Stimulated activated CD4-positive, alpha-beta T cell treated with anti-CD3 and anti-CD28 coated beads, TNF-alpha, amount 100 ng/mL, for 24 hours (primary cell): ENCODE measurements around the gene ATP10A.

ENCODE experiments used
- DNase-seq, 3 experiments: peaks; one replicate each; pipeline ENCODE4 v3.0.0-alpha.2; 2020; ENCODE audit warnings: low read depth in 3 of 3

The ATP10A gene

GRCh38 chr15:25863111-25863967, at the start of gene ATP10A:
Gene ATP10A (minus strand): TSS chr15:25863327. CDS start chr15:25863096, 231 bp downstream.
- DNase-seq, result peak in 1 of 3 experiments; percentile 65

DNA sequence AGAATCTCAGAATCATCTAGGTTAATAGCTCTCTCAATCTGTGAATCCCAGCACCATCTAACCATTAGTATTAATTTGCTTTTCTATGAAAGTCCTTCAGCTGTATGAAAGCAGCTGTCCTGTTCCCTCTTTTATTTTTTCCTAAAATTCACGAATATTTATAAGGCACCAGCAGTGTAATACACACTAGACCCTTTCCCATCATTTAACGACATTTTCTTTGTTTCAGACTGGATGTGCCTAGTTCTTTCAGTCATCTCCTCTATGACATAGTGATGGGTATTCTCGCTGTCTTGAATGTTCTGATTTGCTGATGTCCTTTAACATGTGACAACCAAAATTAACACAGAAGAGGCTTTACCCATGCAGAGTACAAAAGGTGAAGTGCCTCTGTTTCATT, 48.9 kb upstream of the ATP10A start:
- DNase-seq, result no peak

GRCh38 chr15:25910832-25911231, 47.7 kb upstream of the ATP10A start:
- DNase-seq, result no peak

DNA sequence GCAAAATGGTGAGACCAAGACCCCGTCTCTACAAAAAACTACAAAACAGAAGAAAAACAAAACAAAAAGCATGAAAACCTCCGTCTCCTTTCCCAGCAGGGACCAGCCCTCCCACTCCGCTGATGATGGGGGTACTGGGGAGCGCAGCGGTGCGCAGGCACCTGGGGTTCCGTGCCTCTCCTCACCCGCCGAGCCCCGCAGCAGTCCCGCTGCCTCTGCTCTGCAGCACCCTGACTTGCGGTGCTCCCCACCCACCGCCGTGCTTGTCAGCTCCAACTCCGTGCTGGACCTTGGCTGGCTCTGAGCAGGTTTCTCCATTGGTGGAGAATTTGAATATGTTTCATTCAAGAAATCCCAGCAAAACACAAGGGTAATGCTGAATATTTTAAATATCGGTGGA, 46.7 kb upstream of the ATP10A start:
- no peak for DNase-seq

DNA sequence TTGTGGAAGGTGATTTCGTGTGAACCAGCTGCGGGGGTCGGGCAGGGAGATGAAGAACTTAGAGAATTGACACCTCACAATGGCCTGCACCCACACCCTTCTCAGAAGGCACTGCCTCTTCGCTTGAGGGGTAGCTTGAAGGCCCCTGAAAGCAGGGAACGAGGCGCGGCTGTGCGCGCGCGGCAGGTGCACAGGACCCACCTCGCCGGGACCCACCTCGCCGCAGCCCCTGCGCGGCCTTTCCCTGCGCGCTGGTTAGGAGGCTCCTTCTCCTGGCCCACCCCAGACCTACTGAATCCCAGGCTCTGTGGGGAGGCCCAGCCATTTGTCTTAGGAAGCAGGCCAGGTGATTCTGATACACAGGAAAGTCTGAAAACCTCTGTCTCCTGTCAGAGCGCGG, 46.2 kb upstream of the ATP10A start:
- DNase-seq, result no peak

GRCh38 chr15:25905140-25905539, 42.0 kb upstream of the ATP10A start:
- peak in 1 of 3 experiments; percentile 38 for DNase-seq

- no peak for DNase-seq
Measured at GRCh38 chr15:25903024-25903581, 40.0 kb upstream of the ATP10A start.

DNA sequence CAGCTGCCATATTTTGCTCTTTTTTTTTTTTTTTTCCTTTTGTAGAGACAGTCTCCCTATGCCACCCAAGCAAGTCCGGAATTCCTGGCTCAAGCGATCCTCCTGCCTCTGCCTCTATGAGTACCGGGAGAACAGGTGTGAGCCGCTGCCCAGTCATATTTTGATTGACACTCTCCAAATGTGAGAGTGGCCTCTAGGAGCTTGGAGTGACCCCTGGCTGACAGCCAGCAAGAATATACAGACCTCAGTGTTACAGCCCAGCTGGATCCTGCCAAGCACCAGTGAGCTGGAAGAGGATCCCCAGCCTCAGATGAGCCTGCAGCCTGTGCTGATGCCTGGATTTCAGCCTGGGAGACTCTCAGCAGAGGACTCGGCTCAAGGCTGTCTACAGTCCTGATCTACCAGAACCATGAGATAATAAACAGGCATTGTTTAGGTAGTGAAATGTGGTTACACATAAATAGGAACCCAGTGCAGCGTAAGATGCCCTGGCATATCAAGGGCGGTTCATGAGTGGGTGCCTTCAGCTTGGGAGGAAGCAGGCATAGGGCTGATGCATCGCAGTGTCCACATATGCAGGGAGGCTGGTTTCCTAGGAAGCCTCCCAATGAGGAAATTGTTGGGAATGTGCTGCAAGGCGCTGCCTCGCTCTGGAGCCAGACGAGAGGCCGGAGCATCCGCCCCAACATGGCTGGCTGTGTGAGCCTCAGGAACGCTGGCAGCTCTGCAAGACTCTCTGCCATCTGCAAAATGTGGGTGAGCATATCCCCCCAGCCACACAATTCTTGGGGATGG, 38.9 kb upstream of the ATP10A start:
- no peak for DNase-seq

GRCh38 chr15:25900901-25901300, 37.8 kb upstream of the ATP10A start:
- no peak for DNase-seq

GRCh38 chr15:25900431-25900830, 37.3 kb upstream of the ATP10A start:
- DNase-seq, result no peak

DNA sequence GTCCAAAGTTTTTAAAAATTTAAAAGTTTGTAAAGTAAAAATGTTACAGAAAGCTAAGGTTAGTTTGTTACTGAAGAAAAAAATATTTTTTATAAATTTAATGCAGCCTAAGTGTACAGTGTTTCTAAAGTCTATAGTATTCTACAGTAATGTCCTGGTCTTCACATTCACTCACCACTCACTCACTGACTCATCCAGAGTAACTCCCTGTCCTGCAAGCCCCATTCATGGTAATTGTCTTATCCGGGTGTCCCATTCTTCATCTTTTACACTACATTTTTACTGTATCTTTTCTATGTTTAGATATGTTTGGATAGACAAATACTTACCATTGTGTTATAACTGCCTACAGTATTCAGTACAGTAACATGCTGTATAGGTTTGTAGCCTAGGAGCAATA, 36.7 kb upstream of the ATP10A start:
- DNase-seq, result no peak

GRCh38 chr15:25897658-25898057, 34.5 kb upstream of the ATP10A start:
- DNase-seq, result no peak

- no peak for DNase-seq
Measured at GRCh38 chr15:25894371-25894902, 31.3 kb upstream of the ATP10A start.

DNA sequence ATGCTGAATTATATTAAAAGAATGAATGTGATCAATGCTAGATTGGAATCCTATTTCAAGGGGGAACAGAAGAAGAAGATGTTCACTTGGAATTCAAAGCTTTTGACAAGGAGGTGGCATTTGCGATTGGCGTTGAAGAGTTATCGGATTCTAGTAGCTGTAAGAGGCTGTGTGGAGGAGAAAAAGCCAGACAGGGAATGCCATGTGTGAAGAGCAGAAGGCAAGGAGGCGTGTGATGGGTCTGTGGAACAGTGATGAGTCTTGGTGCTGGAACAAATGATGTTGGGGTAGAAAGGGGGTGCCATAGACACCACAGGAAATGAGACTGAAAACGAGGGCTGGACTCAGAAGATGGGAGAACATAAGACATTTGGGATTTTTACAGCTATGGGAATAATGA, 30.5 kb upstream of the ATP10A start:
- no peak for DNase-seq

- no peak for DNase-seq
Measured at GRCh38 chr15:25892126-25892525, 29.0 kb upstream of the ATP10A start.

DNA sequence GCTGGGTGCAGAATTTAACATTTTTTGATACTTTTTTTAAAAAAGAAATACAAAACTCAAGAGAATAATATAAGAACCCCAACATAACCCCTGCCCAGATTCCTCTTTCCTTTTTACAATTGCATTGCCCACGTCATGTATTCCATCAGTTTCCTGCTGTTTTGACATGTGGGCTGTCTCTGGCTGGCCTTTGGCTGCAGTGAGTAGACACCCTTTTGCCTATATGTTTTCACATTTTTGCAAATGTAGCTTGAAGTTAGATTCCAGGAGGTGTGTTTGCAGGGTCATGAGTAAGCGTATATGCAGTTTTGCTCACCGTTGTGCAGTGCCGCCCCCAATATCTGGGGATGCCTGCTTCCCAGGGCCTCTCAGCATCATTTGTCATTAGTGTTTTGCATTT, 28.0 kb upstream of the ATP10A start:
- no peak for DNase-seq

DNA sequence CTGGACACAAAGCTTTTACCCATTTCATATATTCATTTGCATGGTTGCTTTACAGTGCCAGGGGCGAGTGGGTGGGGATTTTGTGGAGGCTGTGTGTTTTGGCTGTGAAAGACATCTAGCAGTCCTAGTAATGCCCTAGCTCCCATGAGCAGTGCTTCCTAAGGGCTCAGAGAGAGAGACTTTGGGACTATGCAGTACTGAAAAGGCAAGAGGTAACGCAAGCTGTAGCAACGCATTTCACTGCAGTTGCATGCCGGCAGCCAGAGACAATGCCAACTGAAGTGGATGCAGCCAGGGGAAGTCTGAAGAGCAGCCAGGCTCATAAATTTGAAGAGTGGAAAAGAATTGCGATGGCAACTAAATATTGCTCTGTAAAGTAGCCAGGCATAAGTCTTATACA, 27.4 kb upstream of the ATP10A start:
- DNase-seq, result no peak

DNA sequence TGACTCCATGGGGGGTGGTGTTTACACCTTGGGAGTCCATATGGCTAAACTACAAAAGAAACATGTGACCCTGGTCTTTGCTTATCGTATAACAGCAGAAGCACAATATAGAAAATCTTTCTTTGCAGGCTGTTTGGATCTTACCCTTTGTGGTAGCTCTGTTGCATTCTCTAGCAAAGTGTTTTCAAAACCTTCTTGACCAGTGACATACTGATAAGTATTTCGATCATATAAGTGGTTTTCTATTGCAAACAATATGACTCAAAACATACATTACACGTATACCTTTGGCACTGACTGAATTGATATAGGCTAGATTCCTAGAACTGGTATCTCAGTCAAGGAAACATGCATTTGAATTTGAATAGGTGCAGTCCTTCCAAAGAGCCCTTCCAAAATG, 24.7 kb upstream of the ATP10A start:
- DNase-seq, result no peak

DNA sequence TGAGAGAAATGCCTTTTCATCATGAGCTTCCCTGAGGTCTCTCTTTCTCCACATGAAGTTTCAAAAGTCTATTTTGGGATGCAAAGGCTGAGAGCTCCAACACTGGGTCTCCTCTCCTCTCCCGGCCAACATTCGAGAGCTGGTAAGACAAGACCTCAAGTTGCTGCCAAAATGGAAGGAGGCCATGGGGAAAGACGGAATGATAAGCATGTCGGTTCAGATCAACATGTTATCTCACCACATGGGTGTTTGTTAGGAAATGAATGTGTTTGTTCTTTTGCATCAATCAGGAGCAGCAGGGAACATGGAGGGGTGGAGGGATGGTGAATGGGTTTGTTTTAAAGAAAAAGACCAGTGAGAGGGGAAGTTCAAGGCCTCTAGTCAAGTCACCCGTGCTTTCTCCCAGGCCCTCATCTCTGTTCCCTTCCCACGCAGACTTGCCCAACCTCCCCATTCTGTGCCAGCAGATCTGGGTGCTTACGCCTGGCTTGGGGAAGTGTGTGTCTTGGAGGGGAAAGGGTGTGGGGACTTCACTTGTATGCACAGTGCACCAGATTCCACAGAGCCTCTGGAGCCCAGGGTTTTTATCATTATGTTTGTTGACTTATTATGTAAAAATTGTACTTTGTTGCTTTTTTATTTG, 23.5 kb upstream of the ATP10A start:
- DNase-seq, result no peak

DNA sequence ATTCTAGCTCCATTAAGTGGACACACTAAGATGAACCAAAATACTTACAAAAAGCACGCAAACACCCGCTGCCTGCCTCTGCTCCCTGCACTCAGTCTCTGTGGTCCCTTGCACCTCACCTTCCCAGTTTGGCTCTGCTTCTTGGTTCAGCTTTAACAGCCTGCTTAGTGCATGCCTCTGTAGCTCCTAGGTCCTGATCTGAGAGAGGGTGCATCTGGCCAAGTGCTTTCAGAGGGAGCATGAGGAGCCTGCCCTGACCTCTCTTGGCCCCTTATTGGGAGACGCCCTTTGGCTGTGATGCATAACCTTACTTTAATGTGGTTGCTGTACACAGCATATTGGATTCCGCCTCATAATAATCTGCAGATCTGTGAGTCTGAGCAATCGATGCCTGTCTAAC, 21.2 kb upstream of the ATP10A start:
- no peak for DNase-seq

DNA sequence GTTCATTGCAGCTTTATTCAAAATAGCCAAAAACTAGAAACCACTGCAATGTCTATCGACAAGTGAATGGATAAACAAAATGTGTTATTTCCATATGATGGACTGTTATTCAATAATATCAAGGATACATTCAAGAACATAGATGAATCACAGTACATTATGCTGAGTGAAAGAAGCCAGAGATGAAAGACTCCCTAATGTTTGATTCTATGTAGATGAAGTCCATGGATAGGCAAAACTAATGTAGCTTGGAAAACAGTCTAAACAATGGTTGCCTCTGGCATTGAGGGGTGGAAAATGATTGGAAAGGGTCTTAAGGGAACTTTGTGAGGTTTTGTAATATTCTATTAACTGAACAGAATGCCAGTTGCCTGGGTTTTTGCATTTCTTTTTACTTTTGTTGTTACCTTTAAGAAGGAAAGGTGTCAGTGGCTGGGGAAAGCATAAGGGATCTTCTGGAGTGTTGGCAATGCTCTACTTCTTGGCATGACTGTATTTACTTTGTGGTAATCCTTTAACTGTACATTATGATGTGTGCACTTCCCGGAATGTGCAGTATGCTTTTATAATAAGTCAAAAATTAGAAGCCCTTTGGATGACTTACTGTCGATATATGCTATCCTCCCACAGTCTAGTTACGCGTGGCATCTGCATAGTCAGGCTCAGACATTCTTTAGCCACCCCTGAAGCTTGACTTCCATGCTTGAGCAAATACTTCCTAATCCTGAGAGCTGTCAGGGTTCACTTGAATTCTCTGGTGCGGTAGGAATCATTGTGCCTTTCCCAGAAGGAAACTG, 20.5 kb upstream of the ATP10A start:
- DNase-seq, result no peak
